ENCODE data around the gene C8B.

The C8B gene

GRCh38 chr1:56894014-56894413 lies 71.8 kb downstream of the C8B start:
- no peak for DNase-seq

GRCh38 chr1:56890229-56890628 lies 75.6 kb downstream of the C8B start:
- DNase-seq: no peak

DNA sequence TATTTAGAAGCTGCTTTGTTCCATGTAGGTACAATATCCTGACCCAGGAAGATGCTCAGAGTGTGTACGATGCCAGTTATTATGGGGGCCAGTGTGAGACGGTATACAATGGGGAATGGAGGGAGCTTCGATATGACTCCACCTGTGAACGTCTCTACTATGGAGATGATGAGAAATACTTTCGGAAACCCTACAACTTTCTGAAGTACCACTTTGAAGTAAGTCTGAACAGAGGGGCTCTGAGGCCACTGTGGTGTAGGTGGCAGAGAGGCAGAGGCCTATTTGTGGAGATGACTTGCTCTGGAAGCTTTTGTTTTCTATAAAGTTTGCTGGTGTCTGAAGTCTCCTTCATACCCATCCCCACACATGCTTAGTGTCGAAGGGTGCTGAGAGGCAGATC lies 84.4 kb downstream of the C8B start:
- DNase-seq: no peak

DNA sequence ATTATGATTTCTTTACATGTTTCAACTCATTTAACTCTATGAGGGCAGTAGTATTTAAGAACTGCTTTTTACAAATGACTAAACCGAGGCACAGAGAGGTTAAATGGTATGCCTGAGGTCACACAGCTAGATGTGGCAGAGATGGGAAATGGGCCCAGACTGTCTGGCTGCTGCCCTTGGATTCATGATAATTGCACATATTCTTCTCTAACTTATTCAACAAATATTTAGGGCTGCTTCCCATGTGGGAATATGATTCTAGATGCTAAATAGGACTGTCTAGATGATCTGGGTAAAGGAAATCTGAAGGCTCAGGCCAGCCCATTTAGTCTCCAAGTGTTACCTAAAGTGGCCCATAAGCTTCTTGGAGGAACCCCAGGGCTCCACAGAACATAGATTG lies 85.0 kb downstream of the C8B start:
- DNase-seq: no peak
